ENCODE results near the gene SCRN1.

The SCRN1 gene

GRCh38 chr7:29940199-29940598 is 49.4 kb downstream of the SCRN1 start:
- DNase-seq (ENCODE audit: low read depth): no peak
- TF ChIP-seq, protein P1, sequence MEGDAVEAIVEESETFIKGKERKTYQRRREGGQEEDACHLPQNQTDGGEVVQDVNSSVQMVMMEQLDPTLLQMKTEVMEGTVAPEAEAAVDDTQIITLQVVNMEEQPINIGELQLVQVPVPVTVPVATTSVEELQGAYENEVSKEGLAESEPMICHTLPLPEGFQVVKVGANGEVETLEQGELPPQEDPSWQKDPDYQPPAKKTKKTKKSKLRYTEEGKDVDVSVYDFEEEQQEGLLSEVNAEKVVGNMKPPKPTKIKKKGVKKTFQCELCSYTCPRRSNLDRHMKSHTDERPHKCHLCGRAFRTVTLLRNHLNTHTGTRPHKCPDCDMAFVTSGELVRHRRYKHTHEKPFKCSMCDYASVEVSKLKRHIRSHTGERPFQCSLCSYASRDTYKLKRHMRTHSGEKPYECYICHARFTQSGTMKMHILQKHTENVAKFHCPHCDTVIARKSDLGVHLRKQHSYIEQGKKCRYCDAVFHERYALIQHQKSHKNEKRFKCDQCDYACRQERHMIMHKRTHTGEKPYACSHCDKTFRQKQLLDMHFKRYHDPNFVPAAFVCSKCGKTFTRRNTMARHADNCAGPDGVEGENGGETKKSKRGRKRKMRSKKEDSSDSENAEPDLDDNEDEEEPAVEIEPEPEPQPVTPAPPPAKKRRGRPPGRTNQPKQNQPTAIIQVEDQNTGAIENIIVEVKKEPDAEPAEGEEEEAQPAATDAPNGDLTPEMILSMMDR (IDR thresholded peaks at IDR 0.05; ENCODE audit: low read depth, low read length, missing control alignments): no peak

DNA sequence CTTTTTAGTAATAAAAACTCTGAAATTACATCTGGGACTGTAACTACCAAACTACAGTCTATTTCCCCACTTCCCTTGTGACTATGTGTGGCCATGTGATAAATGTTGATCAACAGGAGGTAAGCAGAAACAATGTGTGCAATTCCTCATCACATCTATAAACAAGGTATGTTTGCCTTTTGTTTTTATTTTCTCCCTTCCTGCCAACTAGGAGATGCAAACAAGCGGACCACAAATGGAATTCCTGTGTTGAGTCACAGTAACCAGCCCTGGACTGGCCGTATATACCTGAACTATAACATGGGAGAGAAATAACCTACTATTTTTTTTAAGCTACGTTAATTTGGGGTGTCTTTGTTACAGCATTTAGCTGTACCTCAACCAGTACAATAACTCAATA is 52.5 kb downstream of the SCRN1 start:
- TF ChIP-seq, protein P1 (IDR thresholded peaks at IDR 0.05; ENCODE audit: low read depth, low read length, missing control alignments): no peak
- no peak overlapping the region for H3K4me3 ChIP-seq (ENCODE audit: low read depth, low read length)
- no peak for DNase-seq (ENCODE audit: low read depth)

More at GRCh38 chr7:29940199-29940598, 49.4 kb downstream of the SCRN1 start:
- H3K4me3 ChIP-seq (ENCODE audit: low read depth, low read length): no peak overlapping the region

DNA sequence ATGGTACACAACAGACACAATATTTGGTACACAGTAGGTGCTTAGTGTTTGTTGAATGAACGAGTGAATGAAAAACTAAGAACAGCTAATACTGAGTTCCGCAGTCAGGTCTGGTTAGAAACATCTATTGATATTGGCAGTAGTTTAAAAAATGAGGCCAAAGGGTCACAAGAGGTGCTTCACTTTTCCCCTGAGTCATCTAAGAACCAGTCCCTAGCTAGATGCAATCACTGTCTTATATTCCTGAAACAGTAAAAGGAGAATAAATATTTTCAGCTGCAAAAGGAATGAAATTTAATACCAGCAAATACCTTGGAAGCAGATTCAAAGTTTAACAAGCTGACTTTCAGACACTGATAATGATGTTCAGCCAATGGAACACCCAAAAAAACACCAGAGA is 54.5 kb downstream of the SCRN1 start:
- DNase-seq (ENCODE audit: low read depth): no peak
- no peak overlapping the region for H3K4me3 ChIP-seq (ENCODE audit: low read depth, low read length)
- TF ChIP-seq, protein P1 (IDR thresholded peaks at IDR 0.05; ENCODE audit: low read depth, low read length, missing control alignments): no peak

DNA sequence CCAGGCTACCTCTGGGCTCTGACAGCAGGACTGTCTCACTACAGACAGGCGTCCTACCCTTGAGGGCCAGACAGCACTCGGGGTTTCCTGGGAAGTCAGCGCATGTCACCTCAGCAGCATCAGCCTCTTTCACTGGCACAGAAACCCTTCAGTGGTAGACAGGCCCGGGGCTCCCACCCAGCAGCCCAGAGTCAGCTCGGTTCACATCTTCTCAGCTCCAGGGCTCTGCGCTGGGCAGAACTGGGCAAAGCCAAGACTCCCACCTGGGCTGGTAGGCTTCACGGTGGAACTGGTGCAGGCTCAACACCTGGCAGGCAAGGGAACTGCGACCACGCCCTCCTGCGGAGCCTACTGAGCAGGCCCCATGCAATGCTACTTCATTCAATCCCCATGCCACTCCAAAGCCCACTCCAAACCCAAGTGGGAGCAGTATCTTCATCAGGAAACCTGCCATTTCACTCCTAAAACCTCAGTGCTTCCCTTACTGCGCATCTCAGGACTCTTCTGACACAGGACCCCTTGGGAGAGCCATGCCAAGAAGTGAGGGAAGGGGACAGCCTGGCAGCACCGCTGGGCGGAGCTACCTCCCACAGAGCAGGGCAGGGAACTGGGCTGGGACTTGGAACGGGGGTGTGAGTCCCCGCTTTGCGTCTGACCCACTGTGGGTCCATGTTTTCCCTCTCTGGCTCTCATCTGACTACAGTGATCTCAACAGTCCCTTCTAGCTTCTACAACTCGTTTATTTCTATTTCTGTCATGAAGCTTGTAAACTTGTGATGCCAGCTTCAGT is 60.4 kb downstream of the SCRN1 start:
- TF ChIP-seq, protein P1 (IDR thresholded peaks at IDR 0.05; ENCODE audit: low read depth, low read length, missing control alignments): no peak
- H3K4me3 ChIP-seq (ENCODE audit: low read depth, low read length): no peak overlapping the region

DNA sequence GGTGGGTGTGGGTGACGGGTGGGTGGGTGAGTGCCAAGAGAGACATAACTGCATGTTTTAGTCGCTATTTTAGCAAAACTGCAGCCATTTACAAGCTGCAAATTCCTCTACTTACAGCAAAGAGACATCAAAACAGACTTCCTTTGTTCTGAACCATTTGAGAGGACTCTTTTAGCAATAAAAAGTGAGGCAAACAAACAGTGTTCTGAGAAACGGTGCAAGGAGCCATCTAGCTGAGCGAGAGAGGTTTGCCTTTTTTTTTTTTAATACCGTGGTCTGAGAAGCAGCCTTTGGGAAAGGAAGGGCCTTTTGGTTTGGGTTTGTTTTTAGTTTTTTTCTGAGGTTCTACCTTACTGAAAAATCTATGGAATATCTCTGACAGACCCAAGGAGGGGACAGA is 62.9 kb downstream of the SCRN1 start:
- no peak overlapping the region for H3K4me3 ChIP-seq (ENCODE audit: low read depth, low read length)
- TF ChIP-seq, protein P1 (IDR thresholded peaks at IDR 0.05; ENCODE audit: low read depth, low read length, missing control alignments): no peak
- no peak for DNase-seq (ENCODE audit: low read depth)

More for the DNA sequence above, 60.4 kb downstream of the SCRN1 start:
- no peak for DNase-seq (ENCODE audit: low read depth)

GRCh38 chr7:29926216-29926615 is 63.4 kb downstream of the SCRN1 start:
- H3K4me3 ChIP-seq (ENCODE audit: low read depth, low read length): no peak overlapping the region
- TF ChIP-seq, protein P1 (IDR thresholded peaks at IDR 0.05; ENCODE audit: low read depth, low read length, missing control alignments): no peak
- DNase-seq (ENCODE audit: low read depth): no peak

- DNase-seq (ENCODE audit: low read depth): no peak
- no peak overlapping the region for H3K4me3 ChIP-seq (ENCODE audit: low read depth, low read length)
- TF ChIP-seq, protein P1 (IDR thresholded peaks at IDR 0.05; ENCODE audit: low read depth, low read length, missing control alignments): no peak
Observed at GRCh38 chr7:29924684-29925083, 64.9 kb downstream of the SCRN1 start.

Data from GM12864 (cell line).